Stimulated activated CD4-positive, alpha-beta T cell treated with anti-CD3 and anti-CD28 coated beads, Interleukin-4, amount 100 ng/mL, for 24 hours (primary cell): ENCODE results near the gene BHLHE23.

Experiments used
- DNase-seq: peaks from one replicate; pipeline ENCODE4 v3.0.0-alpha.2; 2020

BHLHE23 gene

GRCh38 chr20:62958388-62959100 is 48.2 kb downstream of the BHLHE23 start:
- DNase-seq = no peak

GRCh38 chr20:62957136-62958117 is 49.3 kb downstream of the BHLHE23 start:
- DNase-seq = no peak

GRCh38 chr20:62956387-62957135 is 50.2 kb downstream of the BHLHE23 start:
- DNase-seq = no peak
